Ovary (tissue), 9 donors: ENCODE results near the gene LRRC32. TPM values are rescaled to one million over a fixed set of nuclear protein-coding genes. Genes with fewer than 3 reads are reported as not detected.

Source experiments
- DNase-seq, 5 donors: peaks; one replicate each; pipeline ENCODE4 v3.0.0-alpha.2; 2019 to 2020
- H3K27ac ChIP-seq, 2 donors: fragments of 200-600 bp; one replicate each; pipeline versions ENCODE4 v1.5.1 to v1.8.0; 2019 to 2022
- H3K27me3 ChIP-seq: fragments of 200-600 bp; one replicate; pipeline ENCODE4 v1.8.0; 2022
- H3K36me3 ChIP-seq: fragments of 200-600 bp; sonication (generic); one replicate; pipeline ENCODE4 v1.5.1; 2019
- H3K4me1 ChIP-seq: one replicate; pipeline ENCODE4 v1.8.1; 2013; ENCODE audit warnings: mild to moderate bottlenecking, moderate library complexity; ENCODE audit not compliant: insufficient read depth
- H3K4me3 ChIP-seq: fragments of 200-600 bp; sonication (generic); one replicate; pipeline ENCODE4 v1.5.1; 2017
- H3K9me3 ChIP-seq, 2 donors: fragments of 200-600 bp in 1 of 2; sonication (generic) in 1 of 2; one replicate each; pipeline versions ENCODE4 v1.5.1 to v1.8.1; 2013 to 2019; ENCODE audit warnings: mild to moderate bottlenecking in 1 of 2, moderate library complexity in 1 of 2
- EP300 ChIP-seq: sonication (generic); formaldehyde crosslinking; IDR thresholded peaks from one replicate; pipeline ENCODE4 v1.6.1; 2017; ENCODE audit warnings: antibody characterized with exemption
- POLR2A ChIP-seq: fragments of 450-650 bp; IDR thresholded peaks from one replicate; pipeline ENCODE4 v1.6.1; 2017; ENCODE audit warnings: antibody characterized with exemption, mild to moderate bottlenecking, moderate library complexity
- WGBS, 3 donors: extraction: QIAGEN DNeasy Blood & Tissue Kit in 1 of 3; methylation state at CpG; one replicate each; pipeline versions ENCODE4 v1.1.5 to v1.1.7; 2013 to 2017; 5-methylcytosine and 5-hydroxymethylcytosine counted together
- intact Hi-C, 4 donors: fragments of 100-400 bp; cut with DNase I; formaldehyde crosslinking; loops; one replicate each; pipeline versions ENCODE4 v1.11.0 to v1.15.1; 2022 to 2023
- polyA plus RNA-seq, 2 donors: library from polyadenylated mRNA; stranded (reverse); fragments of 200-250 nt in 1 of 2; fragments of 350-450 nt in 1 of 2; fragmentation: Illumina TruSeq in 1 of 2; extraction: RNeasy Lipid Tissue Mini Kit (QIAGEN cat#74804) in 1 of 2; gene quantifications; one replicate each; pipeline ENCODE4 v1.2.3, GENCODE V29; 2013 to 2014
- total RNA-seq, 7 donors: library from RNA; depleted of rRNA in 2 of 7; stranded (reverse); fragments of >200 nt in 2 of 7; fragmentation: NEBNext Ultra II Directional in 3 of 7; extraction: Animal tissue kit (Norgen Biotek cat#: 25700) in 3 of 7; gene quantifications; one replicate each; pipeline versions ENCODE4 v1.1.0 to v1.2.4, GENCODE V29; 2016 to 2023
- TF ChIP-seq, protein P1 (sequence below), 3 donors: fragments of 450-650 bp in 2 of 3; fragments of 200-600 bp in 1 of 3; IDR thresholded peaks; one replicate each; pipeline versions ENCODE4 v1.5.1 to v1.8.0; 2016 to 2022; ENCODE audit warnings: antibody characterized with exemption in 3 of 3, mild to moderate bottlenecking in 1 of 3
- donor health status: DM: no; HTN: no; CAD: no; lungs with moderate emphysema.
- donor health status: DM: no; HTN: no; CAD: no.
- donor health status: Bipolar disorder and iron deficiency.
- donor health status: DM: yes; HTN: yes; CAD: no.
- donor health status: DM: no; HTN: no; CAD: no.
- donor health status: DM: yes; HTN: yes; CAD: no.

The LRRC32 gene
- total and polyA plus RNA-seq, 9 donors, result 3.2 to 47.1 (median 29.5) TPM

DNA sequence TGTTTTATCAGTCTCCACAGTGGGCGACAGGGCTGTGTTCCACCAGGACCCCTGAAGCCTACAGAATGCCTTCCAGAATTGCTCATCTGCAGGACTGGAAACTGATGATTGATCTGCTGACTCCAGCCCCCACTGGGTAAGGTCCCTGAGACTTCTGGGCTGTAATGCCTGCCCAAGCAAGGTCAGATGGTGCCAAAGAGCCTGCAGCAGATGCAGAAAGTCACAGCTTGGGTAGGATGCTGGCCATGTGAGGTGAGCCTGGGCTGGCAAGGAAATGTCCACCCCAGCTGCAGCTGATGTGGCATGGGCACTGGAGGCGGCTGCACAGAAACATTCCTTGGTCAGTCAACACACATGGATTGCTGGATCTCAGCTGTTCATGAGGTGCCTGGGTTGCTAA lies 30.9 kb downstream of the LRRC32 start:
- H3K4me3 ChIP-seq, result no peak overlapping the region
- no peak for DNase-seq
- no peak for TF ChIP-seq EP300
- no peak for TF ChIP-seq POLR2A
- TF ChIP-seq, protein P1, sequence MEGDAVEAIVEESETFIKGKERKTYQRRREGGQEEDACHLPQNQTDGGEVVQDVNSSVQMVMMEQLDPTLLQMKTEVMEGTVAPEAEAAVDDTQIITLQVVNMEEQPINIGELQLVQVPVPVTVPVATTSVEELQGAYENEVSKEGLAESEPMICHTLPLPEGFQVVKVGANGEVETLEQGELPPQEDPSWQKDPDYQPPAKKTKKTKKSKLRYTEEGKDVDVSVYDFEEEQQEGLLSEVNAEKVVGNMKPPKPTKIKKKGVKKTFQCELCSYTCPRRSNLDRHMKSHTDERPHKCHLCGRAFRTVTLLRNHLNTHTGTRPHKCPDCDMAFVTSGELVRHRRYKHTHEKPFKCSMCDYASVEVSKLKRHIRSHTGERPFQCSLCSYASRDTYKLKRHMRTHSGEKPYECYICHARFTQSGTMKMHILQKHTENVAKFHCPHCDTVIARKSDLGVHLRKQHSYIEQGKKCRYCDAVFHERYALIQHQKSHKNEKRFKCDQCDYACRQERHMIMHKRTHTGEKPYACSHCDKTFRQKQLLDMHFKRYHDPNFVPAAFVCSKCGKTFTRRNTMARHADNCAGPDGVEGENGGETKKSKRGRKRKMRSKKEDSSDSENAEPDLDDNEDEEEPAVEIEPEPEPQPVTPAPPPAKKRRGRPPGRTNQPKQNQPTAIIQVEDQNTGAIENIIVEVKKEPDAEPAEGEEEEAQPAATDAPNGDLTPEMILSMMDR (IDR thresholded peaks at IDR 0.05), result no peak
- no peaks in the 10 kb centered on the region for H3K36me3 ChIP-seq
- no peaks in the 10 kb centered on the region for H3K9me3 ChIP-seq
- H3K27me3 ChIP-seq, result no peaks in the 10 kb centered on the region
- H3K27ac ChIP-seq, result no peak overlapping the region
- intact Hi-C loops, result no loop called here
- 91 to 95% (median 93%) methylated on average over 2 of the region's 2 CpGs for WGBS, 3 donors
- H3K4me1 ChIP-seq, result peaks cover 4% of the 10 kb centered on the region

DNA sequence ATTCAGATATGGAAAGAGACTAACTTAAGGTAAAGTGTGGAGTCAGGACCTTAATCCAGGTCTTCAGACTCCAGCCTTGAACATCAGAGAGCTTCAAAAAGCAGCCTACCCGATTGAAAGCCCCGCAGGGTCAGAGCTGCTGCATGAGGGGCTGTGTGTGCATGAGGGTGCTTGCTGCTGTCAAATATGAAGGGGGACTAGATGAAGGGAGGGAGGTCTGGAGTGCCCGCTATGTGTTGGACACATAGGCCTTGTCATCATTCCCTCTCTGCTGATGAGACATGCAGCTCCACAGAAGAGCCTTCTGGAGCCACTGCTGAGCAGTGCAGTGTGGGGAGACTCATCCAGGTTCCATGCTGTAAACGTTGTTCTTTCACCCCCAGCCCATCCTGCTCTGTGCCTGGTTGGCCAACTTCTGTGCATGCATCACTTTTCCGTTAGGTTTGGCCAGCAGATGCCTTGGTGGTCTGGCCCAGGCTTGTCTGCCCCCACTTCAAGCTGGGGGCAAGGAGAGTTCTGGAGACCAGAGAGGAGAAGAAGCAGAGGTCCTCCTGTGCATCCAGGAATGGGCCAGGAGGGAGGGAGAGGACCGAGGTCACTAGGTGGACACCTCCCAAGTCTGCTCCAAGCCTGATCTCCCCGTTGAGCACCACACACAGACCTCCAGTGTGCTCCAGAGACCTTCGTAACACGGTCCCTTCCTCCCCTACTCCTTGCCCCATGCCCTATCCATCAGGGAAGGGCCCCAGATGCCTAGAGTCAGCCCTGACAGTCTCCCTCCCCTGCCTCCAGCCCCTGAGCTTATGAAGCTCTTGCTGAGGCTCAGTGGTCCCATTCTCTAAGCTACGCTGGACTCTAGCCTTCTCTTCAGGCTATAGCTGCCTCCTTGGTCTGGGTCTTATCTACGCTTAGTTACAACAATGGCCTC lies 32.0 kb downstream of the LRRC32 start:
- WGBS, 3 donors, result 90 to 91% (median 91%) methylated on average over 11 of the region's 11 CpGs
- DNase-seq, result peak in 1 of 5 donors; percentile 3
- no peak overlapping the region for H3K4me3 ChIP-seq
- H3K36me3 ChIP-seq, result no peaks in the 10 kb centered on the region
- intact Hi-C loops, result no loop called here
- no peaks in the 10 kb centered on the region for H3K27me3 ChIP-seq
- no peaks in the 10 kb centered on the region for H3K9me3 ChIP-seq
- peaks cover 4% of the 10 kb centered on the region for H3K4me1 ChIP-seq
- H3K27ac ChIP-seq, result no peak overlapping the region
- TF ChIP-seq, protein P1 (IDR thresholded peaks at IDR 0.05), result no peak
- TF ChIP-seq EP300 (no peak), POLR2A (no peak)

DNA sequence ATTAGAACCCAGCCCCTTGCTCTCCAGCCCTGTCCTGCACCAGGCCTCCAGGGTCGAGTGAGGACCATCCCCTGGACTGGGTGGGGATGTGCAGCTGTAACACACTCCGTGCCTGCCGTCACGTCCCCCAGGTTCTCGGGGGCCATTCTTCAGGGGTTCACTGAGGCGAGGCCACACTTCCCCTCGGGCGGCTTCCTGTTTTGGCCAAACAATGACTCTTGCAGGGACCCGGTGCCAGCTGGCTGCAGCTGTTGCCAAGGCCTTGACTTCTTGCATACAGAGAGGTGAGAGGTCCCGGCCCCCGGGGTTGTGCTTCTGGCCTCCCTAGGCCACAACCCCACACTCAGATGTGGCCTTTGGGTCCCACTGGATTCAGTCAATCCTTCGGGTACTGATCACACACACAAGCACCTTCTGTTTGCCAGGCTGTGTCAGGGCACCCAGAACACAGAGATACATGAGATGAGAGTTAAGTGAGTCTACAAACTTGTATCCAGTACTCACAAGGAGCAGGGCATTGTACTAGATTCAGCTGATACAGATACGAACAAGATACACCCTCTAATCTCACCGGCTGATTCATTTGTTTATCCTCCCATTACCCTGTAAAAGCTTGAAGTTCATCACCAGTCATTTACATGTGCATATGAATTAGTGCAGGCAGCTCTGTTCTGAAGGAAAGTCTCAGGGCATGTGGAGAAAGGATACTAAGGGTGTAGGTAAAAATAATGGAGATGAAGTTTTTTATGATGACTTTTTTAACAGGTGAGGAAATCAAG lies 32.9 kb downstream of the LRRC32 start:
- intact Hi-C loops, result no loop called here
- TF ChIP-seq, protein P1 (IDR thresholded peaks at IDR 0.05), result no peak
- TF ChIP-seq EP300 (no peak), POLR2A (no peak)
- H3K4me3 ChIP-seq, result no peak overlapping the region
- H3K9me3 ChIP-seq, result no peaks in the 10 kb centered on the region
- H3K27me3 ChIP-seq, result no peaks in the 10 kb centered on the region
- no peaks in the 10 kb centered on the region for H3K36me3 ChIP-seq
- peaks cover 4% of the 10 kb centered on the region for H3K4me1 ChIP-seq
- H3K27ac ChIP-seq, result no peak overlapping the region
- 42 to 65% (median 46%) methylated on average over 10 to 14 of the region's 14 CpGs for WGBS, 3 donors
- DNase-seq, result peak in 2 of 5 donors; percentile 11 to 37

- H3K9me3 ChIP-seq, result no peaks in the 10 kb centered on the region
- no peaks in the 10 kb centered on the region for H3K36me3 ChIP-seq
- TF ChIP-seq POLR2A (no peak), EP300 (no peak)
- TF ChIP-seq, protein P1 (IDR thresholded peaks at IDR 0.05), result no peak
- intact Hi-C loops, result no loop called here
- H3K27me3 ChIP-seq, result no peaks in the 10 kb centered on the region
- H3K4me1 ChIP-seq, result peaks cover 4% of the 10 kb centered on the region
- no peak overlapping the region for H3K27ac ChIP-seq
- 93 to 96% (median 94%) methylated on average over 6 of the region's 6 CpGs for WGBS, 3 donors
- peak in 1 of 5 donors; percentile 4 for DNase-seq
- H3K4me3 ChIP-seq, result no peak overlapping the region
Measured at GRCh38 chr11:76636826-76637460, 33.6 kb downstream of the LRRC32 start.
